ENCODE measurements around the gene TFDP1. TPM values are rescaled to one million over a fixed set of nuclear protein-coding genes. Genes with fewer than 3 reads are reported as not detected.

The TFDP1 gene, protein sequence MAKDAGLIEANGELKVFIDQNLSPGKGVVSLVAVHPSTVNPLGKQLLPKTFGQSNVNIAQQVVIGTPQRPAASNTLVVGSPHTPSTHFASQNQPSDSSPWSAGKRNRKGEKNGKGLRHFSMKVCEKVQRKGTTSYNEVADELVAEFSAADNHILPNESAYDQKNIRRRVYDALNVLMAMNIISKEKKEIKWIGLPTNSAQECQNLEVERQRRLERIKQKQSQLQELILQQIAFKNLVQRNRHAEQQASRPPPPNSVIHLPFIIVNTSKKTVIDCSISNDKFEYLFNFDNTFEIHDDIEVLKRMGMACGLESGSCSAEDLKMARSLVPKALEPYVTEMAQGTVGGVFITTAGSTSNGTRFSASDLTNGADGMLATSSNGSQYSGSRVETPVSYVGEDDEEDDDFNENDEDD
- 171 and 173 TPM in 2 replicates for total RNA-seq

DNA sequence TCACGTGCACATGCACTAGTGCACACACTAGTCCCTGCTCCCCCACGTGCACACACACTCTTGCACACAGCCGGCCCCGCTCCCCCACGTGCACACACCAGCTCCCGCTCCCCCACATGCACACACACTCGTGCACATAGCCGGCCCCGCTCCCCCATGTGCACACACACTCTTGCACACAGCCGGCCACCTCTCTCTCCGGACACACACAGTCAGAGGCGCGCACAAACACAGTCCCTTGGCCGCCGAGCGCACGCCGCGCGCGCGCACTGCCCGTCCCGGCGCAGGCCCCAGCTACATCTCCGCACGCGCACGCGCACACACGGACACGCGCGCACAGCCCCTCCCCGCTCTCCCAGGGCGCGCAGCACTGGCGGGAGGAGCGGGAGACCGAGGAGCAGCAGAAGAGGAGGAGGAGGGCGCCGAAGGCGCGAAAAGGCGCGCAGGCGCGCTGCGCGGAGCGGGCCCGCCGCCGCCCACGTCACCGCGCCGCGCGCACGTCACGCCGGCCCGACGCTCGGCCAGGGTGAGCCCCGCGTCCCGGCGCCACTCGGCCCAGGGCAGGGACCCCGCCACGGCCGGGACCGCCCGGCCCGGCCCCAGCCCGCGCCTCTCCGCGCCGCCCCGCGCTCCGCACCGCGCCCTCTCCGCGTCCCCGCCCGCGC lies at the start of gene TFDP1:
Gene TFDP1, plus strand, starts transcription at position 549 of the 665 bp plus-strand sequence. CDS start 1,085 bp downstream, outside the sequence.
- DNase-seq (ENCODE audit: low spot score) = peak; percentile 86
- Mint-ChIP-seq H3K27ac (peak within 1 kb of the TSS; percentile 89), H3K27me3 (ENCODE audit: insufficient read depth) (peaks cover 9% of the 10 kb centered on the region), H3K9me3 (no peaks in the 10 kb centered on the region), H3K36me3 (ENCODE audit: low read depth) (peaks cover 29% of the 10 kb centered on the region), H3K4me1 (ENCODE audit: low read depth) (peaks cover 36% of the 10 kb centered on the region), H3K4me3 (peak within 1 kb of the TSS; percentile 90)
- intact Hi-C loops (cut with micrococcal nuclease) = loop anchor here (1.0 to 10.0 kb wide), 5 partner anchors 91 to 640 kb away; partner anchors contain the start of genes LAMP1 and PCID2

DNA sequence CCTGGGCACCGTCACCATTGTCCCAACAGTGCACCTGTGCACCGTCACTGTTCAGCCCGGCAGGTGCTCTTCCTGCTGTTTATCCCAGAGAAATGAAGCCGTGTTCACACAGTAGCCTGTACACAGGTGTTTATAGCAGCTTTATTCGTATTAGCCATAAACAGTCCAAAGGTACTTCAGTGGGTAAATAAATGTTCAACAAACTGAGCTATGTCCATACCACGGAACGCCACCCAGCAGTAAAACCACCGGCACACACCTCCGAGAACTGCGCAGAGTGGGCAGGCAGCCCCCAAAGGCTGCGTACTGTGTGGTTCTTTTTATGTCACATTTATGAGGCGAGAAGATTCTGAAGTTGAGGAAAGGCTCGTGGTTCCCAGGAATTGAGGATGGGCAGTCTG lies 49.2 kb upstream of the TFDP1 start:
- DNase-seq (ENCODE audit: low spot score) = no peak
- Mint-ChIP-seq H3K36me3 (ENCODE audit: low read depth) (peaks cover 4% of the 10 kb centered on the region), H3K4me1 (ENCODE audit: low read depth) (no peaks in the 10 kb centered on the region), H3K27me3 (ENCODE audit: insufficient read depth) (no peaks in the 10 kb centered on the region), H3K9me3 (no peaks in the 10 kb centered on the region), H3K27ac (no peak overlapping the region), H3K4me3 (no peak overlapping the region)
- intact Hi-C loops (cut with micrococcal nuclease) = no loop called here

GRCh38 chr13:113536461-113537110 lies 48.0 kb upstream of the TFDP1 start:
- Mint-ChIP-seq H3K4me3 (no peak overlapping the region), H3K36me3 (ENCODE audit: low read depth) (peaks cover 9% of the 10 kb centered on the region), H3K27ac (no peak overlapping the region), H3K9me3 (peaks cover 4% of the 10 kb centered on the region), H3K4me1 (ENCODE audit: low read depth) (no peaks in the 10 kb centered on the region), H3K27me3 (ENCODE audit: insufficient read depth) (no peaks in the 10 kb centered on the region)
- DNase-seq (ENCODE audit: low spot score) = no peak
- intact Hi-C loops (cut with micrococcal nuclease) = no loop called here

DNA sequence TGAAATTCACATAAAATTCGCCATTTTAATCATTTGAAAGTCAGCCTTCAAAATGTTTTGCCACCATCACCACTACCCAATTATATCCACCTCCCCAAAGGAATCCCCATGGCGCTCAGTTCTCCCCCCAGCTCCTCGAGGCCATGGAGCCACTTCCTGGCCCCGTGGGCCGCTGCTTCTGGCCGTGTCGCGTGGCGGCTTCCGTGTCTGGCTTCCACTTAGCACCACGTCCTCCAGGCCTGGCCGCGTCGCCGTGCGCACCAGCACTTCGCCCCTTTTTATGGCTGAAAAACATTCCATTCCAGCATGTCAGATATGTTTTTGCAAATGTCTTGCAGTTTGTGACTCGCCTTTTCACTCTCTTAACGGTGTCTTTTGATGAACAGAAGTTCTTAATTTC lies 47.3 kb upstream of the TFDP1 start:
- peaks cover 4% of the 10 kb centered on the region for H3K9me3 Mint-ChIP-seq
- DNase-seq (ENCODE audit: low spot score) = no peak
- H3K27me3 Mint-ChIP-seq (ENCODE audit: insufficient read depth) = no peaks in the 10 kb centered on the region
- H3K27ac Mint-ChIP-seq = no peak overlapping the region
- no peaks in the 10 kb centered on the region for H3K4me1 Mint-ChIP-seq (ENCODE audit: low read depth)
- intact Hi-C loops (cut with micrococcal nuclease) = no loop called here
- H3K36me3 Mint-ChIP-seq (ENCODE audit: low read depth) = peaks cover 9% of the 10 kb centered on the region
- H3K4me3 Mint-ChIP-seq = no peak overlapping the region

DNA sequence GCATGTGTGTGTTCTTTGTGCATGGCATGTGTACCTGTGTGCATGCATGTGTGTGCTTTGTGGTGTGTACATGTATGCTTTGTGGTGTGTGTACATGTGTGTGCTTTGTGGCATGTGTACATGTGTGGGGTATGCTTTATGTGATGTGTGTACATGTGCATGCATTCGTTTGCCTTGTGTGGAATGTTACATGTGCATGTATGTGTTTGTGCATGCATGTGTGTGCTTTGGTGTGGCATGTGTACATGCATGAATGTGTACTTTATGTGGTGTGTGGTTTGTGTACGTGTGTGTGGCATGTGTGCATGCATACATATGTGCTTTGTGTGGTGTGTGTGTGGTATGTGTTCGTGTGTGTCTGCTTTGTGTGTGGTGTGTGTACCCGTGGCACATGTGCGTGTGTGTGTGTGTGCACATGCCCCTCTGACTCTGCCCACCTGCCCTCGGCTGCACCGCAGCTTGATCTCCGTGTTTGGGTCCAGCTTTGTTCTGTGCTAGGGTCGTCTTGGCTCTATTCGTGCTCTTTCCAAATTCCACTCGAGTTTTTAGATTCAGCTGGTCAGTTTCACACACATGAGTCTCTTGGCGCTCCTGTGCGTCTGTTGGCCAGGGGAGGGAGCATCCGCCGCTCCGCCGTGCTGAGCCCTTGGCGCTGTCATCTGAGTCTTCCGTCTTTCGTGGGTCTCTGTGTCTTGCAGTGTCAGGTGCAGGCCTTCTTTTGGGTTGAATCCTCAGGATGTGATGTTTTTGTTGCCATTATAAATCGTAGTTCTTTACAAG lies 46.5 kb upstream of the TFDP1 start:
- Mint-ChIP-seq H3K36me3 (ENCODE audit: low read depth) (peaks cover 9% of the 10 kb centered on the region), H3K27me3 (ENCODE audit: insufficient read depth) (no peaks in the 10 kb centered on the region), H3K4me3 (no peak overlapping the region), H3K4me1 (ENCODE audit: low read depth) (no peaks in the 10 kb centered on the region), H3K27ac (no peak overlapping the region), H3K9me3 (peaks cover 4% of the 10 kb centered on the region)
- intact Hi-C loops (cut with micrococcal nuclease) = no loop called here
- no peak for DNase-seq (ENCODE audit: low spot score)

GRCh38 chr13:113538689-113539058 lies 45.9 kb upstream of the TFDP1 start:
- Mint-ChIP-seq H3K27me3 (ENCODE audit: insufficient read depth) (no peaks in the 10 kb centered on the region), H3K4me3 (no peak overlapping the region), H3K4me1 (ENCODE audit: low read depth) (no peaks in the 10 kb centered on the region), H3K27ac (no peak overlapping the region), H3K36me3 (ENCODE audit: low read depth) (peaks cover 11% of the 10 kb centered on the region), H3K9me3 (peaks cover 4% of the 10 kb centered on the region)
- intact Hi-C loops (cut with micrococcal nuclease) = no loop called here
- no peak for DNase-seq (ENCODE audit: low spot score)

DNA sequence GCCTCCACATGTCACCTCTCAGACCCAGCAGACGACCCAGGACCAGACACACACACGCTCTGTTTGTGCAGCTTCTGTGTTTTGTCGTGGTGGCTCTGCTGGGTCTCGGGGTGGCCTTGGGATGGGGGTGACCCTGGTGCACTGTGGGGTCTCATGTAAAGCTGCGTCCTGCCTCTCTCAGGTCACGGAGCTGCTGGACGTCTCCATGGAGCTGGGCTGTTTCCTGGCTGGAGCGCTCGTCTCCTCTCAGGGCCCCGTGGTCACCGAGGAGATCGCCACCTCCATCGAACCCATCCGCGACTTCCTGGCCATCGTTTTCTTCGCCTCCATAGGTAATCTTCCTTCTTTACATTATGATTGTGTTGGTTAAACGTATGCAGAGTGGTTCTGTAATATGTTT lies 45.4 kb upstream of the TFDP1 start:
- no peaks in the 10 kb centered on the region for H3K27me3 Mint-ChIP-seq (ENCODE audit: insufficient read depth)
- intact Hi-C loops (cut with micrococcal nuclease) = no loop called here

DNA sequence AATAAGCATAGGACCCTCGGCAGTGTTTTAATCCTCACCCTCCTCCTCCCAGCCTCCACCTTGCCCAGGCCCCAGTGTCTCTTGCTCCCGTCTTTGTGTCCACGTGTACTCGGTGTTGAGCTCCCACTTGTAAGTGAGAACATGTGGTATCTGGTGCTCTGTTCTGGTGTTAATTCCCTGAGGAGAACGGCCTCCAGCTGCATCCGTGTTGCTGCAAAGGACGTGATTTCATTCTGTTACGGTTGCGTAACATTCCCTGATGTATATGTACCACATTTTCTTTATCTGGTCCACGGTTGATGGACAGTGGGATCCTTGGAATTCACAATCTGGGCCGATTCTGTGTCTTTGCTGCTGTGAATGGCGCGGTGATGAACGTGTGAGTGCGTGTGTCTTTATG lies 44.7 kb upstream of the TFDP1 start:
- Mint-ChIP-seq H3K27me3 (ENCODE audit: insufficient read depth) (no peaks in the 10 kb centered on the region), H3K36me3 (ENCODE audit: low read depth) (peaks cover 13% of the 10 kb centered on the region), H3K4me3 (no peak overlapping the region), H3K9me3 (peaks cover 4% of the 10 kb centered on the region), H3K4me1 (ENCODE audit: low read depth) (no peaks in the 10 kb centered on the region), H3K27ac (no peak overlapping the region)
- intact Hi-C loops (cut with micrococcal nuclease) = no loop called here
- DNase-seq (ENCODE audit: low spot score) = no peak

More for the DNA sequence above, 45.4 kb upstream of the TFDP1 start:
- no peak for DNase-seq (ENCODE audit: low spot score)
- Mint-ChIP-seq H3K9me3 (peaks cover 4% of the 10 kb centered on the region), H3K4me3 (no peak overlapping the region), H3K27ac (no peak overlapping the region), H3K36me3 (ENCODE audit: low read depth) (peaks cover 13% of the 10 kb centered on the region), H3K4me1 (ENCODE audit: low read depth) (no peaks in the 10 kb centered on the region)

DNA sequence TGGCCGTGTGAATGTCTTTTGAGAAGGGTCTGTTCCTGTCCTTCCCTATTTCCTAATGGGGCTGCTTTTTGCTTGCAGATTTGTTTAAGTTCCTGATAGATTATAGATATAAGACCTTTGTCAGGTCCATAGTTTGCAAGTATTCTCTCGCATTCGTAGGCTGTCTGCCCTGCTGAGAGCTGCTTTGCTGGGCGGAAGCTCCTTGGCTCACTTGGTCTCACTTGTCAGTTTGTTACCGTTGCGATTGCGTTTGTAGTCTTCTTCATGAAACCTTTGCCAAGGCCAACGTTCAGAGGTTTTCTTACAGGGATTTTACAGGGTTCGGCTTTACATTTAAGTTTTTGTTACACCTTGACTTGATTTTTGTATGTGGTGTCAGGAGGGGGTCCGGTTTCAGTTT lies 44.0 kb upstream of the TFDP1 start:
- Mint-ChIP-seq H3K9me3 (peaks cover 4% of the 10 kb centered on the region), H3K27ac (no peak overlapping the region), H3K4me1 (ENCODE audit: low read depth) (no peaks in the 10 kb centered on the region), H3K36me3 (ENCODE audit: low read depth) (peaks cover 13% of the 10 kb centered on the region), H3K27me3 (ENCODE audit: insufficient read depth) (no peaks in the 10 kb centered on the region), H3K4me3 (no peak overlapping the region)
- intact Hi-C loops (cut with micrococcal nuclease) = no loop called here
- no peak for DNase-seq (ENCODE audit: low spot score)

DNA sequence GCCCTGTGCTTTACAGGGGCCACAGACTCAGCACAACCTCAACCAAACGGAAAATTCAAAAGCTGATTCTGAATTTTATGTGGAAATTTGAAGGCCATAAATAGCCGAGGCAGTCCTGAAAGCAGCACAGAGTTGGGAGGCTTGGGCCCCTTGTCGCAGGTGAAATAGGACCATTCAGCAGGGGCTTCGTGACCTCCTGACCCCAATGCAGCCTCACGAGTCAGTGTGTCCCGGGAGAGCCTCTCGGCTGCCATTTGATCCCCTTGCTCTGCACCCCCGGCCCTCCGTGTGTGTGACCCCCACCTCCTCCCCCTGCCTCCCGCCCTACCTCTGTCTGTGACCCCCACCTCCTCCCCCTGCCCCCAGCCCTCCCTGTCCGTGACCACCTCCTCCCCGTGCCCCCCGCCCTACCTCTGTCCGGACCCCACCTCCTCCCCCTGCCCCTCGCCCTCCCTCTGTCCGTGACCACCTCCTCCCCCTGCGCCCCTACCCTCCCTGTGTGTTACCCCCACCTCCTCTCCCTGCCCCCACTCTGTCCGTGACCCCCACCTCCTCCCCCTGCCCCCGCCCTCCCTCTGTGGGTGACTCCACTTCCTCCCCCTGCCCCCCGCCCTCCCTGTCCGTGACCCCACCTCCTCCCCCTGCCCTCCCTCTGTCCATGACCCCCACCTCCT lies 41.7 kb upstream of the TFDP1 start:
- intact Hi-C loops (cut with micrococcal nuclease) = no loop called here
- H3K27me3 Mint-ChIP-seq (ENCODE audit: insufficient read depth) = no peaks in the 10 kb centered on the region
- no peaks in the 10 kb centered on the region for H3K4me1 Mint-ChIP-seq (ENCODE audit: low read depth)
- H3K4me3 Mint-ChIP-seq = no peak overlapping the region
- peaks cover 4% of the 10 kb centered on the region for H3K9me3 Mint-ChIP-seq
- no peak for DNase-seq (ENCODE audit: low spot score)
- H3K36me3 Mint-ChIP-seq (ENCODE audit: low read depth) = peaks cover 11% of the 10 kb centered on the region
- no peak overlapping the region for H3K27ac Mint-ChIP-seq

DNA sequence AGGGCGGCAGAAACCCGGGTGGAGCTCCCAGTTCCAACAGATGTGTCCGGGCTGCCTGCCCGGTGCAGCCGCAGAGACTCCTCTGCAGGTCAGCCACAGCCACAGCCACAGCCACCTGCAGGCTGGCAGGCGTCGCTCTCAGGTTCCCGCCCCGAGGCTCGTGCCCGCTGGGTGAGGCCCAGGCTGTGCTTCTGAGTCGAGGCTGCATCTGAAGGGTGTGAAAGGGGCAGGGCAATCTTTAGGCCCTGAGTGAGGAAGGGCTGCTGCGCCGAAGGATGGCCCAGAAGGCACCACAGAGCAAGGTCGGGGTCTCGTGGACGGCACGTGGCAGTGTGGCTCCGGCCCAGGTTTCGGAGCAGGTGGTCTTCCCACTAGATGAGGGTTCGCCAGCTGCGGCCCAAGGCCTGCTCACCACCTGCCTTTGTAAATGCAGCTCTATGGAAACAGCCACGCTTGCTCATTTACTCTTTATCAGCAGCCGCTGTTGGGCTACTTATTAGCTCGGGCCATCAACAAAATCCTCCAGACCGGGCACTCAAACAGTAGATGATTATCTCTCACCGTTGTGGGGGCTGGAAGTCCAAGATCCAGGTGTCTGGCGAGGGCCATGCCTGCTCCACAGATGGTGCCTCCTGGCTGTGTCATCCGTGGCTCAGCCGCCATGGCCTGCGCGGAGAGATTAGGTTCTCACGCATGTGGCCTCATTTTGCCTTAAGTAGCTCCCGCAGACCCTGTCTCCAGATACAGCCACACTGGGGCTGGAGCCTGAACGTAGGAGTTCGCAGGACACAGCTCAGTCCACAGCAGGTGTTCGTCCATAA lies 40.3 kb upstream of the TFDP1 start:
- Mint-ChIP-seq H3K9me3 (peaks cover 4% of the 10 kb centered on the region), H3K27ac (no peak overlapping the region), H3K36me3 (ENCODE audit: low read depth) (peaks cover 10% of the 10 kb centered on the region), H3K27me3 (ENCODE audit: insufficient read depth) (no peaks in the 10 kb centered on the region), H3K4me1 (ENCODE audit: low read depth) (no peaks in the 10 kb centered on the region), H3K4me3 (no peak overlapping the region)
- intact Hi-C loops (cut with micrococcal nuclease) = no loop called here
- no peak for DNase-seq (ENCODE audit: low spot score)
